ENCODE data around the gene GALNT15. TPM values are rescaled to one million over a fixed set of nuclear protein-coding genes. Genes with fewer than 3 reads are reported as not detected.
A peak's percentile ranks its signal among the peaks of the same experiment; 100 is the strongest.

GALNT15 gene
- total and polyA plus RNA-seq, 2 of the 4 experiments (the other 2 are of a cell fraction): 12.8 to 19.7 TPM

DNA sequence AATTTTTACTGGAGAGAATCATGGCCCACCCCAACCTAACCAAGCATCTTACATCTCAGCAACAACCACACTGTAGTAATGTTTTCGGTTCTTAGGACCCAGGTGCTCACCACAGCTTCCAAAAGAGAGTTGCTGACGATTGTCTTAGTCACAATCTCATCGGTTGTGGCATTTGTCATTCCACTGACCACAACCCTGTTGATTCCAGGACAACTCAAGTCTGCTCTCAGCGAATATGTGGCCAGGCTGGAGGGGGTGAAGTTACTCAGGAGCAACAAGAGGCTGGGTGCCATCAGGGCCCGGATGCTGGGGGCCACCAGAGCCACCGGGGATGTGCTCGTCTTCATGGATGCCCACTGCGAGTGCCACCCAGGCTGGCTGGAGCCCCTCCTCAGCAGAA lies 25.9 kb downstream of the GALNT15 start:
- H4K20me1 ChIP-seq (ENCODE audit: insufficient read depth, low read length): no peaks in the 10 kb centered on the region
- 87% methylated on average over 5 of the region's 8 CpGs; no CpG with 5 or more reads in 1 of the 2 experiments for WGBS, 2 experiments (ENCODE audit: extremely low coverage in 2 of 2, insufficient read length in 1 of 2)
- no peak overlapping the region; the same call in 1 of the 2 replicates for H3K23ac ChIP-seq (ENCODE audit: low read depth, low read length)
- H2BK5ac ChIP-seq (ENCODE audit: low read depth, low read length, poor library complexity, severe bottlenecking): no peak overlapping the region
- H2BK20ac ChIP-seq (ENCODE audit: low read depth, low read length): no peak overlapping the region; the same call in 1 of the 2 replicates
- CTCF ChIA-PET: no interaction called here
- peaks cover 69% of the 10 kb centered on the region for H3K36me3 ChIP-seq (ENCODE audit: control insufficient read depth, insufficient read depth, low read length)
- H4K91ac ChIP-seq (ENCODE audit: insufficient read depth, low read depth, low read length): no peak overlapping the region
- H4K5ac ChIP-seq (ENCODE audit: low read depth, low read length): no peak overlapping the region
- H2AK9ac ChIP-seq (replicated peaks; ENCODE audit: low read depth, low read length, poor library complexity): no peak overlapping the region
- no peak overlapping the region for H2AK5ac ChIP-seq (ENCODE audit: low read depth, low read length)
- H3K4ac ChIP-seq (ENCODE audit: low read depth, low read length): no peak overlapping the region
- intact Hi-C loops (cut with micrococcal nuclease): no loop called here
- no peaks in the 10 kb centered on the region for H3K79me1 ChIP-seq (ENCODE audit: low read depth in 1 of 2, low read length in 2 of 2)
- peak; percentile 67 for DNase-seq
- no peak for ATAC-seq (ENCODE audit: low read depth)
- H3K9ac ChIP-seq (ENCODE audit: low read depth, low read length): no peak overlapping the region
- peak overlapping the region; percentile 30; the same call in 1 of the 2 replicates for H2BK120ac ChIP-seq (ENCODE audit: low read depth, low read length)
- dilution Hi-C loops (cut with HindIII; ENCODE audit: low sequenced_read_pairs, unreplicated experiment): no loop called here
- H3K4me2 ChIP-seq (ENCODE audit: low read depth, low read length): no peak overlapping the region
- BruUV-seq (replicated peaks): no TSS peak
- POLR2A ChIA-PET (ENCODE audit: unreplicated experiment): no interaction called here
- H3K14ac ChIP-seq (replicated peaks; ENCODE audit: low read depth, low read length): no peak overlapping the region
- TF ChIP-seq CEBPB (IDR thresholded peaks at IDR 0.05; ENCODE audit: low read depth, low read length) (no peak), FOS (IDR thresholded peaks at IDR 0.05; ENCODE audit: low read depth, low read length) (no peak), MAFK (IDR thresholded peaks at IDR 0.05; ENCODE audit: low read depth, low read length) (no peak), CHD1 (IDR thresholded peaks at IDR 0.05; ENCODE audit: low read depth, low read length) (no peak), POLR2A (IDR thresholded peaks at IDR 0.05; ENCODE audit: low read depth, low read length) (no peak), RAD21 (IDR thresholded peaks at IDR 0.05; ENCODE audit: low read length) (no peak), SMC3 (IDR thresholded peaks at IDR 0.05; ENCODE audit: low read depth, low read length) (no peak), RFX5 (IDR thresholded peaks at IDR 0.05; ENCODE audit: low read depth, low read length) (no peak), MAZ (IDR thresholded peaks at IDR 0.05; ENCODE audit: borderline replicate concordance, low read depth, low read length) (no peak), MXI1 (IDR thresholded peaks at IDR 0.05; ENCODE audit: borderline replicate concordance, low read depth, low read length) (no peak)
- TF ChIP-seq, protein P1, sequence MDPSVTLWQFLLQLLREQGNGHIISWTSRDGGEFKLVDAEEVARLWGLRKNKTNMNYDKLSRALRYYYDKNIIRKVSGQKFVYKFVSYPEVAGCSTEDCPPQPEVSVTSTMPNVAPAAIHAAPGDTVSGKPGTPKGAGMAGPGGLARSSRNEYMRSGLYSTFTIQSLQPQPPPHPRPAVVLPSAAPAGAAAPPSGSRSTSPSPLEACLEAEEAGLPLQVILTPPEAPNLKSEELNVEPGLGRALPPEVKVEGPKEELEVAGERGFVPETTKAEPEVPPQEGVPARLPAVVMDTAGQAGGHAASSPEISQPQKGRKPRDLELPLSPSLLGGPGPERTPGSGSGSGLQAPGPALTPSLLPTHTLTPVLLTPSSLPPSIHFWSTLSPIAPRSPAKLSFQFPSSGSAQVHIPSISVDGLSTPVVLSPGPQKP (IDR thresholded peaks at IDR 0.05; ENCODE audit: borderline replicate concordance, low read depth, low read length): no peak
- TF ChIP-seq, protein P2, sequence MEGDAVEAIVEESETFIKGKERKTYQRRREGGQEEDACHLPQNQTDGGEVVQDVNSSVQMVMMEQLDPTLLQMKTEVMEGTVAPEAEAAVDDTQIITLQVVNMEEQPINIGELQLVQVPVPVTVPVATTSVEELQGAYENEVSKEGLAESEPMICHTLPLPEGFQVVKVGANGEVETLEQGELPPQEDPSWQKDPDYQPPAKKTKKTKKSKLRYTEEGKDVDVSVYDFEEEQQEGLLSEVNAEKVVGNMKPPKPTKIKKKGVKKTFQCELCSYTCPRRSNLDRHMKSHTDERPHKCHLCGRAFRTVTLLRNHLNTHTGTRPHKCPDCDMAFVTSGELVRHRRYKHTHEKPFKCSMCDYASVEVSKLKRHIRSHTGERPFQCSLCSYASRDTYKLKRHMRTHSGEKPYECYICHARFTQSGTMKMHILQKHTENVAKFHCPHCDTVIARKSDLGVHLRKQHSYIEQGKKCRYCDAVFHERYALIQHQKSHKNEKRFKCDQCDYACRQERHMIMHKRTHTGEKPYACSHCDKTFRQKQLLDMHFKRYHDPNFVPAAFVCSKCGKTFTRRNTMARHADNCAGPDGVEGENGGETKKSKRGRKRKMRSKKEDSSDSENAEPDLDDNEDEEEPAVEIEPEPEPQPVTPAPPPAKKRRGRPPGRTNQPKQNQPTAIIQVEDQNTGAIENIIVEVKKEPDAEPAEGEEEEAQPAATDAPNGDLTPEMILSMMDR (conservative IDR thresholded peaks at IDR 0.05; ENCODE audit: low read depth, low read length): no peak
- H3K27me3 ChIP-seq (ENCODE audit: control insufficient read depth, insufficient read depth, low read length): no peaks in the 10 kb centered on the region
- no peak overlapping the region for H3K18ac ChIP-seq (ENCODE audit: low read depth, low read length)
- no peak overlapping the region for H3K56ac ChIP-seq (ENCODE audit: extremely low read depth, insufficient read depth, low read length)
- no peak overlapping the region for H2AFZ ChIP-seq (replicated peaks; ENCODE audit: low read length, poor library complexity)
- peaks cover 12% of the 10 kb centered on the region for H3K9me1 ChIP-seq (ENCODE audit: insufficient read depth, low read length)
- in situ Hi-C loops (cut with MboI; ENCODE audit: low sequenced_read_pairs): no loop called here
- no peak overlapping the region; the same call in 2 of the 3 replicates for H2BK15ac ChIP-seq (ENCODE audit: low read depth, low read length)
- H3K9me3 ChIP-seq (ENCODE audit: control insufficient read depth, insufficient read depth, low read length): no peaks in the 10 kb centered on the region
- no peak overlapping the region for H3K4me3 ChIP-seq (ENCODE audit: insufficient read depth, low read depth, low read length)
- H3K4me1 ChIP-seq (ENCODE audit: control insufficient read depth, insufficient read depth, low read length): peaks cover 11% of the 10 kb centered on the region; the same call in 1 of the 2 replicates
- H3K27ac ChIP-seq (ENCODE audit: insufficient read depth, low read length): no peak overlapping the region
- H4K8ac ChIP-seq (ENCODE audit: low read depth in 2 of 2, low read length in 2 of 2): 0 out of 4 replicates have a peak overlapping the region, but pooled peaks of 1 of the 2 experiments have one; percentile 5
